ENCODE data around the gene LCTL. TPM values are rescaled to one million over a fixed set of nuclear protein-coding genes. Genes with fewer than 3 reads are reported as not detected.
A peak's percentile ranks its signal among the peaks of the same experiment; 100 is the strongest.

Gene LCTL
- total RNA-seq, 1 experiment from 2014 or later = not detected

DNA sequence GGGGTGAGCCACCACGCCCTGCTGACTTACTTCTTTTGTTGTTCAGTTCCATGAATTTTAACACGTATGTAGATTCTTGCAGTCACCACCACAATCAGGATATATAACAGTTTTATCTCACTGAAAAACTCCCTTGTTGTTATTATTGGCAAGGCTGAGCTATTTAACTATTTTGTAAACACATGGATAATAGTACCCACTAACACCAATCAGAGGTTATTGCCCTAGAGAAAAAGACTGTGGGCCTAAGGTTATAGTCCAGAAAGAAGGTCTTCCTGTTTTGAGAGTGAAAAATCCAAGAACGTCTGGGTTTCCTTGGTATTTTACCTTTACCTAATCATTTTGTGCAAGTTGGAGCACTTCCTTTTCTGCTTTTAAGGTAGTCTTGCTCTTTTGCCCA lies 51.2 kb downstream of the LCTL start:
- CTCF ChIA-PET = no interaction called here

DNA sequence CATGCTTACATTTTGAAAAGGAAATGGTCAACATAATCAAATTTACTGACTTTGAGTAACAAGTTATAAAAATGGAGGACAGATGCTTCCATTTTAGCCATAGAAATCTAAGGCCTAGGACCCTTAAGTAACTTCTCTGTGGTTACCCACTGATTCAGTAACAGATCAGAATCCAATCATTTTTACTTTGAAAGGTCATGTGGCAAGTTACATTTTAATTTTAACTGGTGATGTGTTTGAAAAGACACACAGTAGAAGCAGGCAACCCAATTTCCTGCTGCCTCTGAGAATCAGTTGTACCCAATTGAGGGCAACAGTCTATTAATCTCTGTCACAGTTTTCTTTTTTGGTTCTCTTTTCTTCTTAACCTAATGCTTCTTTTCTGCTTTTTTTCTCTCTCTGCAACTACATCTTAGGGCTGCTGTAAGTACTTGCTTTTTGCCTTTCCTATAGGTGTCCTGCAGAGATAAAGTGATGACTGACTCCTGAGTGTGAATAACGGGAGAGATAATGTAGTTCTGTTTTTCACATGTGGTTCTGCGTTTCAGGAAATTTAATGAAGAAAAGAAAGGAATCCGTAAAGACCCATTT lies 57.4 kb downstream of the LCTL start:
- Histone ChIP-seq H3K27ac (ENCODE audit: low read depth, low read length, poor library complexity, severe bottlenecking) (no peak overlapping the region), H3K36me3 (ENCODE audit: insufficient read depth, low read length, poor library complexity, severe bottlenecking) (peaks cover 13% of the 10 kb centered on the region), H3K4me3 (ENCODE audit: low read depth, low read length, poor library complexity, severe bottlenecking) (no peak overlapping the region), H3K9me3 (ENCODE audit: low read depth, low read length, poor library complexity, severe bottlenecking) (no peaks in the 10 kb centered on the region), H3K27me3 (replicated peaks; ENCODE audit: insufficient read depth, low read depth, low read length, poor library complexity) (no peaks in the 10 kb centered on the region), H3K4me1 (ENCODE audit: insufficient read depth, low read length, poor library complexity, severe bottlenecking) (no peaks in the 10 kb centered on the region)
- no peak for DNase-seq (ENCODE audit: low spot score)
- intact Hi-C loops (cut with micrococcal nuclease; ENCODE audit: unreplicated experiment) = no loop called here
- POLR2A ChIA-PET (ENCODE audit: low non-redundant PET) = no interaction called here
- CTCF ChIA-PET = no interaction called here
- no peak for TF ChIP-seq EZH2 (IDR thresholded peaks at IDR 0.05; ENCODE audit: borderline replicate concordance, low read depth, low read length, poor library complexity, severe bottlenecking)
- TF ChIP-seq, protein P1, sequence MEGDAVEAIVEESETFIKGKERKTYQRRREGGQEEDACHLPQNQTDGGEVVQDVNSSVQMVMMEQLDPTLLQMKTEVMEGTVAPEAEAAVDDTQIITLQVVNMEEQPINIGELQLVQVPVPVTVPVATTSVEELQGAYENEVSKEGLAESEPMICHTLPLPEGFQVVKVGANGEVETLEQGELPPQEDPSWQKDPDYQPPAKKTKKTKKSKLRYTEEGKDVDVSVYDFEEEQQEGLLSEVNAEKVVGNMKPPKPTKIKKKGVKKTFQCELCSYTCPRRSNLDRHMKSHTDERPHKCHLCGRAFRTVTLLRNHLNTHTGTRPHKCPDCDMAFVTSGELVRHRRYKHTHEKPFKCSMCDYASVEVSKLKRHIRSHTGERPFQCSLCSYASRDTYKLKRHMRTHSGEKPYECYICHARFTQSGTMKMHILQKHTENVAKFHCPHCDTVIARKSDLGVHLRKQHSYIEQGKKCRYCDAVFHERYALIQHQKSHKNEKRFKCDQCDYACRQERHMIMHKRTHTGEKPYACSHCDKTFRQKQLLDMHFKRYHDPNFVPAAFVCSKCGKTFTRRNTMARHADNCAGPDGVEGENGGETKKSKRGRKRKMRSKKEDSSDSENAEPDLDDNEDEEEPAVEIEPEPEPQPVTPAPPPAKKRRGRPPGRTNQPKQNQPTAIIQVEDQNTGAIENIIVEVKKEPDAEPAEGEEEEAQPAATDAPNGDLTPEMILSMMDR (conservative IDR thresholded peaks at IDR 0.05; ENCODE audit: low read depth, low read length) = no peak
- no TSS peak for BruUV-seq (replicated peaks)

More for the DNA sequence above, 51.2 kb downstream of the LCTL start:
- no peaks in the 10 kb centered on the region for H3K4me1 ChIP-seq (ENCODE audit: insufficient read depth, low read length, poor library complexity, severe bottlenecking)
- H3K27me3 ChIP-seq (replicated peaks; ENCODE audit: insufficient read depth, low read depth, low read length, poor library complexity) = no peaks in the 10 kb centered on the region
- POLR2A ChIA-PET (ENCODE audit: low non-redundant PET) = no interaction called here
- DNase-seq (ENCODE audit: low spot score) = no peak
- H3K27ac ChIP-seq (ENCODE audit: low read depth, low read length, poor library complexity, severe bottlenecking) = no peak overlapping the region
- BruUV-seq (replicated peaks) = no TSS peak
- intact Hi-C loops (cut with micrococcal nuclease; ENCODE audit: unreplicated experiment) = no loop called here
- no peak overlapping the region for H3K4me3 ChIP-seq (ENCODE audit: low read depth, low read length, poor library complexity, severe bottlenecking)
- no peaks in the 10 kb centered on the region for H3K9me3 ChIP-seq (ENCODE audit: low read depth, low read length, poor library complexity, severe bottlenecking)
- peaks cover under 1% of the 10 kb centered on the region for H3K36me3 ChIP-seq (ENCODE audit: insufficient read depth, low read length, poor library complexity, severe bottlenecking)
- no peak for TF ChIP-seq EZH2 (IDR thresholded peaks at IDR 0.05; ENCODE audit: borderline replicate concordance, low read depth, low read length, poor library complexity, severe bottlenecking)
- TF ChIP-seq, protein P1 (conservative IDR thresholded peaks at IDR 0.05; ENCODE audit: low read depth, low read length) = no peak

DNA sequence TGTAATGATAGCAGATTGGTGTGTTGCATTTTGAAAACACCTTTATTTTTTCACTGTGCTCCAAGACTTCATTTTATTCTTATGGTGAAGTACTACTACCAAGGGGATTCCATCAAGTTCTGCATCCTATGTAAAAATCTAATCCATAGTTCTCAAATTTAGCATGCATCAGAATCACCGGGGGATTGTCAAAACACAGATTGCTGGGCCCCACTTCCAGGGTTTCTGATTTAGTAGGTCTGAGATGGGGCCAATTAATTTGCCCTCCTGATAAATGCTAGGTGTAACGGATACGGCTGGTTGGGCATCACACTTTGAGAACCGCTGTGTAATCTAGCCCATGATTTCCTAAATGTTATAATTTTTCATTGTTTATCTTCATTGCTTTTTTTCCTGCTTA lies 60.0 kb downstream of the LCTL start:
- DNase-seq (ENCODE audit: low spot score) = no peak
- intact Hi-C loops (cut with micrococcal nuclease; ENCODE audit: unreplicated experiment) = no loop called here
- peaks cover 39% of the 10 kb centered on the region for H3K36me3 ChIP-seq (ENCODE audit: insufficient read depth, low read length, poor library complexity, severe bottlenecking)
- no TSS peak for BruUV-seq (replicated peaks)
- H3K9me3 ChIP-seq (ENCODE audit: low read depth, low read length, poor library complexity, severe bottlenecking) = no peaks in the 10 kb centered on the region
- H3K4me3 ChIP-seq (ENCODE audit: low read depth, low read length, poor library complexity, severe bottlenecking) = peak overlapping the region; percentile 72
- TF ChIP-seq, protein P1 (conservative IDR thresholded peaks at IDR 0.05; ENCODE audit: low read depth, low read length) = no peak
- no peak for TF ChIP-seq EZH2 (IDR thresholded peaks at IDR 0.05; ENCODE audit: borderline replicate concordance, low read depth, low read length, poor library complexity, severe bottlenecking)
- no peaks in the 10 kb centered on the region for H3K27me3 ChIP-seq (replicated peaks; ENCODE audit: insufficient read depth, low read depth, low read length, poor library complexity)
- peaks cover 10% of the 10 kb centered on the region for H3K4me1 ChIP-seq (ENCODE audit: insufficient read depth, low read length, poor library complexity, severe bottlenecking)
- ChIA-PET CTCF (no interaction called here), POLR2A (ENCODE audit: low non-redundant PET) (no interaction called here)
- peak overlapping the region; percentile 93 for H3K27ac ChIP-seq (ENCODE audit: low read depth, low read length, poor library complexity, severe bottlenecking)

All from A673 (cell line).